ENCODE measurements around the gene NAB1. TPM values are rescaled to one million over a fixed set of nuclear protein-coding genes. Genes with fewer than 3 reads are reported as not detected.
"Not testable (repeated sequence)": the region's sequence is repeated elsewhere in the genome, so short reads cannot be mapped to it uniquely, and the experiment has no call there.

The NAB1 gene, protein sequence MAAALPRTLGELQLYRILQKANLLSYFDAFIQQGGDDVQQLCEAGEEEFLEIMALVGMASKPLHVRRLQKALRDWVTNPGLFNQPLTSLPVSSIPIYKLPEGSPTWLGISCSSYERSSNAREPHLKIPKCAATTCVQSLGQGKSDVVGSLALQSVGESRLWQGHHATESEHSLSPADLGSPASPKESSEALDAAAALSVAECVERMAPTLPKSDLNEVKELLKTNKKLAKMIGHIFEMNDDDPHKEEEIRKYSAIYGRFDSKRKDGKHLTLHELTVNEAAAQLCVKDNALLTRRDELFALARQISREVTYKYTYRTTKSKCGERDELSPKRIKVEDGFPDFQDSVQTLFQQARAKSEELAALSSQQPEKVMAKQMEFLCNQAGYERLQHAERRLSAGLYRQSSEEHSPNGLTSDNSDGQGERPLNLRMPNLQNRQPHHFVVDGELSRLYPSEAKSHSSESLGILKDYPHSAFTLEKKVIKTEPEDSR
- total RNA-seq, result 10 to 100 TPM; 35.6 to 44.7 TPM

DNA sequence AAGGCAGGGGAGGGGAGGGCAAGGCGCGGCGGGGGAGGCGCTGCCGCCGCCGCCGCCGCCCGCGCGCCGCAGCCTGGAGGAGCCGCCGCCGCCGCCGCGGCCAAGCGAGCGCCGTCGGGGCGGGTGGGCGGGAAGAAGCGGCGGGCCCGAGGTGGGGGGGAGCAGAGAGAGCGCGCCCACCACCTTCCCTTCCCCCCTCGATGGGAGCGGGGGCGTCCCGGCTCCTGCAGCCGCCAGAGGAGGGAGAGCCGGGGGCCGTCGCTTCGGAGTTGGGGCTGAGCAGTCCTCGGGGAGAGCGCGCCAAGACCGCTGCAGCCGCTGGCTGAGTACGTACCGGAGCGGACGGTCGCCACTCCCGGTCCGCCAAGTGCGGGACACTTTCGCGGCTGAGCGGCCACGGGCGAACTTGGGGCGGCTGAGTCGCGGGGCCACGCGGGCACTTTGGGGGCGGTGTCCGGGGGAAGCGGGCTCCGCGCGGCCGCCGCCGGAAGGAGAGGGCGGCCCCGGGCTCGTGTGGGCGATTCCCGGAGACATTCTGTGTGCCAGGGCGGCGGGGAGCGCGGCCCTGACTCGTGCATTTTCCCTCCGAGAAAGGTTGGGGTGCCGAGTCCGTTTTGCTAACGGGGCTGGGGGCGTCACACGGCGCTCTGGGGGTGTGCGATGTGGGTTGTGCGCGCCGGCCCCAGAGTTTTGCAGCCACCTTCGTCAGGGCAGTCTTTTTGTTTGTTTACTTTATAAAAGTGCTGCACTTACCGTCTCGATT is at the start of gene NAB1:
Gene NAB1 (plus strand): TSS at position 49 of the 763 bp plus-strand sequence. CDS start 10,094 bp downstream, outside the sequence.
- Mint-ChIP-seq H3K9me3 (no peaks in the 10 kb centered on the region), H3K4me3 (peak within 1 kb of the TSS; percentile 95), H3K4me1 (peaks cover 21% of the 10 kb centered on the region), H3K36me3 (ENCODE audit: low read depth) (peaks cover 11% of the 10 kb centered on the region), H3K27me3 (no peaks in the 10 kb centered on the region), H3K27ac (peak within 1 kb of the TSS; percentile 91)
- peak; percentile 67 for ATAC-seq (replicated peaks)

- Mint-ChIP-seq H3K4me3 (no peak overlapping the region), H3K4me1 (no peaks in the 10 kb centered on the region), H3K27me3 (no peaks in the 10 kb centered on the region), H3K9me3 (no peaks in the 10 kb centered on the region), H3K27ac (no peak overlapping the region), H3K36me3 (ENCODE audit: low read depth) (no peaks in the 10 kb centered on the region)
- no peak for ATAC-seq (replicated peaks)
These were observed 49.2 kb upstream of the NAB1 start for GRCh38 chr2:190599546-190600220.

DNA sequence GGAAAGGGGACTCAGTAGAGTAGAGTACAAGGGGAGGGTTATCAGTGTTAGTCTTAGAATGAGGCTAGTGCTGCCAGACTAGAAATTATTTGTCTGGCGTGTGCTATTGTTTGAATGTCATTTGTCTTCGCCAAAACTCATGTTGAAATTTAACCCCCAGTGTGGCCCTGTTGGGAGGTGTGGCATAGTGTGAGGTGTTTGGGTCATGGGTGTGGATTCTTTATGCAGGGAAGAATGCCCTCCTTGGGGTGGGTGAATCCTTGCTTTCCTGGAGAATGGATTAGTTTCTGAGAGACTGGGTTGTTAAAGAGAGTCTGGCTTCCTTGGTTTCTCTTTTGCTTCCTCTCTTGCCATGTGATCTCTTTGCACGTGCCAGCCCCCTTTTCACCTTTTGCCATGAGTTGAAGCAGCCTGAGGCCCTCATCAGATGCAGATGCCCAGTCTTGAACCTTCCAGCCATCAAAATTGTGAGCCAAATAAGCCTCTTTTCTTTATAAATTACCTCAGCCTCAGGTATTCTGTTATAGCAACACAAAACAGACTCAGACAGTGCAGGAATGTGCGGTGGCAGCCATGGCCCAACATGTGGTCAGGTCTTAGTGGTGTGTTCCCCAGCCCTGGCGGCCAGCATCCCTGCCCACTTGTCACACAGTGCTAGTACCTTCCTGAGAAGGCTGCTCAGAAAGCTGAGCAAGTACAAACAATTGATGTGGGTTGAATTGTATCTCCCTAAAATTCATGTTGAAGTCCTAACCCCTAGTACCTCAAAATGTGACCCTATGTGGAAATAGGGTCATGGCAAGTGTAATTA is 48.4 kb upstream of the NAB1 start:
- Mint-ChIP-seq H3K27me3 (no peaks in the 10 kb centered on the region), H3K4me1 (no peaks in the 10 kb centered on the region), H3K36me3 (ENCODE audit: low read depth) (no peaks in the 10 kb centered on the region), H3K4me3 (no peak overlapping the region), H3K27ac (no peak overlapping the region), H3K9me3 (no peaks in the 10 kb centered on the region)
- no peak for ATAC-seq (replicated peaks)

- Mint-ChIP-seq H3K36me3 (ENCODE audit: low read depth) (no peaks in the 10 kb centered on the region), H3K4me3 (no peak overlapping the region), H3K9me3 (no peaks in the 10 kb centered on the region), H3K4me1 (no peaks in the 10 kb centered on the region), H3K27me3 (no peaks in the 10 kb centered on the region), H3K27ac (no peak overlapping the region)
- ATAC-seq (replicated peaks), result no peak
These were observed 45.5 kb upstream of the NAB1 start for GRCh38 chr2:190603374-190603773.

DNA sequence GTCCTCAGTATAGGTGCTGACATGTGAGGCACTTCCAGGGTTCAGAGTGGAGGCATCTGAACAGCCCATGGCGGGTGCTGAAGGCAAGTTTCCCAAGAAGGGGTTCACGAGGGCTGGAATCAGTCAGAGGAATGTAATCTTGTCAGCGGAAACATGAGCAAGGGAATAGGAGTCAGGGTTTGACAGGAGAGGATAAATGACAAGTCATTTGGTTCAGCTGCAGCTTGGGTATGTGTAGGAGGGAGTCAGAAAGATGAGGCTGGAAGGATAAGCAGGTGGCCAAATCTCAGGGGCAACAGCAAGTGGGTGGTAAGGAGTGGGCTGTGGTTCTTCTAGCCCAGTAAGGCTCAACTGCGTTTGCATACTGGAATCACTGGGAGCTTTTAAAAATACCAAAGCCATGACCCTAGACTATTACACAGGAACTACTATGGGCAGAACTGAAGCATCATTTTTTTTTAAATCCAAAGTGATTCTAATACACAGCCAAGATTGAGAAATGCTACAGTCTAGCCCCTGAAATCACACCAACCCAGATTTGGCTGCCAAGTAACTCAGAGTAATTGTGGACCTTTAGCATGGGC is 41.8 kb upstream of the NAB1 start:
- no peaks in the 10 kb centered on the region for H3K9me3 Mint-ChIP-seq
- no peaks in the 10 kb centered on the region for H3K4me1 Mint-ChIP-seq
- no peak overlapping the region for H3K27ac Mint-ChIP-seq
- H3K36me3 Mint-ChIP-seq (ENCODE audit: low read depth), result no peaks in the 10 kb centered on the region
- no peak overlapping the region for H3K4me3 Mint-ChIP-seq
- no peak for ATAC-seq (replicated peaks)
- H3K27me3 Mint-ChIP-seq, result no peaks in the 10 kb centered on the region

- Mint-ChIP-seq H3K4me3 (no peak overlapping the region), H3K27me3 (no peaks in the 10 kb centered on the region), H3K36me3 (ENCODE audit: low read depth) (no peaks in the 10 kb centered on the region), H3K27ac (no peak overlapping the region), H3K9me3 (no peaks in the 10 kb centered on the region), H3K4me1 (no peaks in the 10 kb centered on the region)
- ATAC-seq (replicated peaks), result no peak
These were observed 41.1 kb upstream of the NAB1 start for GRCh38 chr2:190607657-190608357.

- not testable (repeated sequence) for H3K4me3 Mint-ChIP-seq; H3K27ac Mint-ChIP-seq; H3K36me3 Mint-ChIP-seq (ENCODE audit: low read depth); H3K9me3 Mint-ChIP-seq; H3K27me3 Mint-ChIP-seq; ATAC-seq (replicated peaks); H3K4me1 Mint-ChIP-seq
These were observed 40.0 kb upstream of the NAB1 start for GRCh38 chr2:190608863-190609262.

- not testable (repeated sequence) for H3K9me3 Mint-ChIP-seq; ATAC-seq (replicated peaks); H3K4me1 Mint-ChIP-seq; H3K36me3 Mint-ChIP-seq (ENCODE audit: low read depth); H3K27me3 Mint-ChIP-seq; H3K27ac Mint-ChIP-seq; H3K4me3 Mint-ChIP-seq
These were observed 39.5 kb upstream of the NAB1 start for GRCh38 chr2:190609397-190609796.

DNA sequence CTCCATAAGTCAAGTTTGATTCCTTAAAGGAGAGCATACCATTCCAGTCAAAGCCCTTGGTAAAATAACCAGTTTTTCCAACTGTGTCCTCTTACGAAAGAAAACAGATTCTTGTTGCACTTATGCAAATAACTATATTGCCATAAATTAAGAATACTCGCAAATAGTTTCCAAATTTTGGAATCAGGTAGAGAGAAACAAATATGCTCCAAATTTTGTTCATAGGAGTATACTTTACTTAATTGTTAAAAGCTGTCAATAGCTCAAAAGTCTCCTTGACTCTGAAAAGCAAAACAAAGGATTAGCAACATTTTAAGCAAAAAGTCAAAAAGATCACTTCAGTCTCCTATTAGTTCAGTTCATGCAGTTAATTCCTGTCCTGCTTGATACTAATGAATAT is 38.4 kb upstream of the NAB1 start:
- H3K27ac Mint-ChIP-seq; H3K27me3 Mint-ChIP-seq; H3K36me3 Mint-ChIP-seq (ENCODE audit: low read depth); ATAC-seq (replicated peaks); H3K4me3 Mint-ChIP-seq; H3K4me1 Mint-ChIP-seq; H3K9me3 Mint-ChIP-seq: not testable (repeated sequence)

GRCh38 chr2:190615555-190616200 is 33.2 kb upstream of the NAB1 start:
- no peaks in the 10 kb centered on the region for H3K36me3 Mint-ChIP-seq (ENCODE audit: low read depth)
- H3K9me3 Mint-ChIP-seq, result no peaks in the 10 kb centered on the region
- no peak overlapping the region for H3K27ac Mint-ChIP-seq
- H3K4me1 Mint-ChIP-seq, result no peaks in the 10 kb centered on the region
- H3K27me3 Mint-ChIP-seq, result no peaks in the 10 kb centered on the region
- H3K4me3 Mint-ChIP-seq, result no peak overlapping the region
- no peak for ATAC-seq (replicated peaks)

- H3K27me3 Mint-ChIP-seq, result no peaks in the 10 kb centered on the region
- H3K36me3 Mint-ChIP-seq (ENCODE audit: low read depth), result no peaks in the 10 kb centered on the region
- H3K9me3 Mint-ChIP-seq, result no peaks in the 10 kb centered on the region
- no peak overlapping the region for H3K4me3 Mint-ChIP-seq
- no peak for ATAC-seq (replicated peaks)
- H3K4me1 Mint-ChIP-seq, result no peaks in the 10 kb centered on the region
- no peak overlapping the region for H3K27ac Mint-ChIP-seq
These were observed 30.9 kb upstream of the NAB1 start for GRCh38 chr2:190618030-190618429.

- H3K27me3 Mint-ChIP-seq, result peaks cover 11% of the 10 kb centered on the region
- H3K9me3 Mint-ChIP-seq, result peaks cover 3% of the 10 kb centered on the region
- ATAC-seq (replicated peaks), result no peak
- no peaks in the 10 kb centered on the region for H3K36me3 Mint-ChIP-seq (ENCODE audit: low read depth)
- H3K4me3 Mint-ChIP-seq, result no peak overlapping the region
- H3K27ac Mint-ChIP-seq, result no peak overlapping the region
- H3K4me1 Mint-ChIP-seq, result peaks cover 16% of the 10 kb centered on the region
These were observed 23.2 kb upstream of the NAB1 start for GRCh38 chr2:190625691-190626090.

GRCh38 chr2:190626641-190627210 is 22.2 kb upstream of the NAB1 start:
- no peak for ATAC-seq (replicated peaks)
- H3K4me1 Mint-ChIP-seq, result peaks cover 16% of the 10 kb centered on the region
- H3K27me3 Mint-ChIP-seq, result peaks cover 11% of the 10 kb centered on the region
- H3K9me3 Mint-ChIP-seq, result peaks cover 3% of the 10 kb centered on the region
- no peak overlapping the region for H3K27ac Mint-ChIP-seq
- H3K36me3 Mint-ChIP-seq (ENCODE audit: low read depth), result no peaks in the 10 kb centered on the region
- H3K4me3 Mint-ChIP-seq, result no peak overlapping the region

Measured in activated T-helper 17 cell treated with anti-CD3 and anti-CD28 coated beads, Interleukin-2, amount 50 U/mL, for 72 hours (primary cell).